Activated CD4-positive, CD25-positive, alpha-beta regulatory T cell treated with anti-CD3 and anti-CD28 coated beads, Interleukin-2, amount 50 U/mL, for 72 hours (primary cell): ENCODE results near the gene MED13.

Experiments used
- DNase-seq: peaks from one replicate; pipeline ENCODE4 v3.0.0; 2021

MED13 gene, protein sequence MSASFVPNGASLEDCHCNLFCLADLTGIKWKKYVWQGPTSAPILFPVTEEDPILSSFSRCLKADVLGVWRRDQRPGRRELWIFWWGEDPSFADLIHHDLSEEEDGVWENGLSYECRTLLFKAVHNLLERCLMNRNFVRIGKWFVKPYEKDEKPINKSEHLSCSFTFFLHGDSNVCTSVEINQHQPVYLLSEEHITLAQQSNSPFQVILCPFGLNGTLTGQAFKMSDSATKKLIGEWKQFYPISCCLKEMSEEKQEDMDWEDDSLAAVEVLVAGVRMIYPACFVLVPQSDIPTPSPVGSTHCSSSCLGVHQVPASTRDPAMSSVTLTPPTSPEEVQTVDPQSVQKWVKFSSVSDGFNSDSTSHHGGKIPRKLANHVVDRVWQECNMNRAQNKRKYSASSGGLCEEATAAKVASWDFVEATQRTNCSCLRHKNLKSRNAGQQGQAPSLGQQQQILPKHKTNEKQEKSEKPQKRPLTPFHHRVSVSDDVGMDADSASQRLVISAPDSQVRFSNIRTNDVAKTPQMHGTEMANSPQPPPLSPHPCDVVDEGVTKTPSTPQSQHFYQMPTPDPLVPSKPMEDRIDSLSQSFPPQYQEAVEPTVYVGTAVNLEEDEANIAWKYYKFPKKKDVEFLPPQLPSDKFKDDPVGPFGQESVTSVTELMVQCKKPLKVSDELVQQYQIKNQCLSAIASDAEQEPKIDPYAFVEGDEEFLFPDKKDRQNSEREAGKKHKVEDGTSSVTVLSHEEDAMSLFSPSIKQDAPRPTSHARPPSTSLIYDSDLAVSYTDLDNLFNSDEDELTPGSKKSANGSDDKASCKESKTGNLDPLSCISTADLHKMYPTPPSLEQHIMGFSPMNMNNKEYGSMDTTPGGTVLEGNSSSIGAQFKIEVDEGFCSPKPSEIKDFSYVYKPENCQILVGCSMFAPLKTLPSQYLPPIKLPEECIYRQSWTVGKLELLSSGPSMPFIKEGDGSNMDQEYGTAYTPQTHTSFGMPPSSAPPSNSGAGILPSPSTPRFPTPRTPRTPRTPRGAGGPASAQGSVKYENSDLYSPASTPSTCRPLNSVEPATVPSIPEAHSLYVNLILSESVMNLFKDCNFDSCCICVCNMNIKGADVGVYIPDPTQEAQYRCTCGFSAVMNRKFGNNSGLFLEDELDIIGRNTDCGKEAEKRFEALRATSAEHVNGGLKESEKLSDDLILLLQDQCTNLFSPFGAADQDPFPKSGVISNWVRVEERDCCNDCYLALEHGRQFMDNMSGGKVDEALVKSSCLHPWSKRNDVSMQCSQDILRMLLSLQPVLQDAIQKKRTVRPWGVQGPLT (N-terminal part only)

DNA sequence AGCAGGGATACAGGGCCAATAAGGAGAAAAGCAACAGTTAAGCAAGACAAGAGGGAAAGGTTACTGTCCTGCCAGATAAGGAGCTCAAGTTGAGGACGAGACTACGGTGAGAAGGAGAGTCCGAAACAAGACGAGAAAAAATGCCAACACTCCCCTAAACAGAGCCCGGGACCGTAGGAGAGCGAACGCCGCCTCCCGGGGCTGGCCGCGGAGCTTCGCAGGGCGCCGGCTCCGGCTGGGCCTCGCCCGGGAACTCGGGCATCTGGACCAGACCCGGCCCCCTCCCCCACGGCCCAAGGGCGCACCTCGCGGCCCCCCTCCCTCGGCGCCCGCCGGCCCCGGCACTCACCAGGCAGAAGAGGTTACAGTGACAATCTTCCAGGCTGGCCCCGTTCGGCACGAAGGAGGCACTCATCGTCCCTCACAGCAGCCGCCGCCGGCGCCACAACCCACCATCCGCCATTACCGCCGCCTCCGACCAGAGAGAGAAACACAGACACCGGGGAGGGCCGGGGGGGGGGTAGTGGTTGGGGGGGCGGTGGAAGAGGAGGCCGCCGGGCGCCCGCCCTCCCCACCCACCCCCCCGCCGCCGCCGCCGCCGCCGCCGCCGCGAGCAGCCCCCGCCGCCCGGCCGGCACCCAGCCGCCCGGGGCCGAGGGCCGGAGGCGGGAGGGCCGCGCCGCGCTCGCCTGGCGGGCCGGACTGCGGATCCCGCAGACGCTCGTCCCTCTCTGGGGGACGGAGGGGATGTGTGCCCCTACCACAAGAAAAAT, at the start of gene MED13:
Gene MED13, minus strand, starts transcription at position 488 of the 773 bp plus-strand sequence. Its CDS starts 73 bp downstream, at position 415.
- peak; percentile 66 for DNase-seq

DNA sequence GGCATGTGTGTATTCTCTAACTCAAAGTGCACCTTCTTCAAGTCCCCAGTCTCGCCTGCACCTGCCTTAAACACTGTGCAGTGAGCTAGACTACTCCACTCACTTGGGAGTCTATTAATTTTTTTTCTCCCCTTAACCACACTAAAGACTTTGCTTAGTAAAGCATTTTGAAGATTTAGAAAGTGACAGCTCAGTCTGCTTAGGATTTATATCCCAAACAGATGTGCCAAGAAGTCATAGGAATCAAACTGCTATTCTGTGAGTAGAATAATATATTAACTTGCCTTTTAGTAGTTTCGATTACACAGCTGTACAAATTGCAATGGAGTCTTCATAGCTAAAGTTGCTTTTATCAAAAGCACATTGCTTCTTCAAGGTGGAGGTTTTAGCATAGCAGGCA, 47.2 kb upstream of the MED13 start:
- DNase-seq = no peak

DNA sequence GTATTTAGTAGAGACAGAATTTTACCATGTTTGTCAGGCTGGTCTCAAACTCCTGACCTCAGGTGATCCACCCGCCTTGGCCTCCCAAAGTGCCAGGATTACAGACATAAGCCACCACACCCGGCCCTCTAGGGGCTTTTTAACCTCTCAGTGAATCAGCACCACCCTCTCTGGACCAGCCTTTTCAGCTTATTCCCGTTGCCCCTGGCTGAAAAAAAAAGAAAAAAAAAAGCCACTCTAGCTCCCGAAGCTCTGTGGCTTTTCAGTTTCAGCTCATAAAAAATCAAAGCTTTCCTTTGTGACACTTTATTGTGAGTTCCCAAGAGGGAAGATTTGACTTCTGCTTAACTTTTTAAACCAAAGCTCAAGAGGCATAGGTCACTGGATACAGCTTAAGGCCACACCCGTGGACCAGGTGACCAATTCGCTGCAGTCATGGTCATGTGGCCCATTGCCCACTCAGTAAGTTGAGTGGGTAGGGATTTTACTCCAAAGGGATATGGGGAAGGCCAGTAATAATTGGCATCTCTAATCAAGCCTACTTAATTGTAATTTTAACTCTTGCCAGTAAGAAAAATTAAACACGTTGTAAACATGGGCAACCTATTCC, 46.6 kb upstream of the MED13 start:
- no peak for DNase-seq

DNA sequence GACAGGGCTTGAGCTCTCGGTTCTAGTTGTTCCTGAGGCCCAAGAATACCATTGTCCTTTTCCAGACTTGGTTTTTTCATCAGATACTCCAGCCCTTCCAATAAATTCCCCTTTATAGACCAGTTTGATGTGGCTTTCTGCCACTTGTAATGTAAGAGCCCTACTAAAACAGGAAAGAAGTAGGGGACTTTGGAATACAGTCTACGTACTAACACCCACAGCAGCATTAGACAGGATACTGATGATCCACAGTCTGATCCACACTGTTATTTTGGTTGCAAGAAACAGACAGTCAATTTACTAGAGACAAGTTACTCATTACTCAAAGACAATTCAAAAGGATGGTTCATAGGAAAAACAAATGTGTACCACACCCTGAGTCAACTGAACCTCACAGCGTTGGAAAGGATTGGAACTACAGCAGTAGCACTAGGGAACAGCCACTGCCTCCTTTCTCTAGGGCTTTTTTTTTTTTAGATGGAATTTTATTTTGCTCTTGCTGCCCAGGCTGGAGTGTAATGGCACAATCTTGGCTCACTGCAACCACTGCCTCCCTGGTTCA, 45.9 kb upstream of the MED13 start:
- DNase-seq = no peak

DNA sequence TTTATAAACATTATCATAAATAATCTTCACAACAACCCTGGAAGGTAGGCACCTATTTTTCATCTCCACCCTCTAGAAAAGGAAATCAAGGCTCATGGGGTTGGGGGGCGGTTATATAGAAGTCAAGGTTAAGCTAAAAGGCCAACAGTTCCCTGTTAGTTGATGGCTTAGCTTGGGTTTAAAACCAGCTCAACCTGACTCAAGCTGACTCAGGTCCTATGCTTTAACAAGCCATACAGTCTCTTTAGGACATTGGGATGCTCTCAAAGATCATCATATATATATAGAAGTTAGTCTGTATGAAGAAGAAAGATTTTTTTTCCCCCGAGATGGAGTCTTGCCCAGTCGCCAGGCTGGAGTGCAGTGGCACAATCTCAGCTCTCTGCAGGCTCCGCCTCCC, 44.8 kb upstream of the MED13 start:
- no peak for DNase-seq

DNA sequence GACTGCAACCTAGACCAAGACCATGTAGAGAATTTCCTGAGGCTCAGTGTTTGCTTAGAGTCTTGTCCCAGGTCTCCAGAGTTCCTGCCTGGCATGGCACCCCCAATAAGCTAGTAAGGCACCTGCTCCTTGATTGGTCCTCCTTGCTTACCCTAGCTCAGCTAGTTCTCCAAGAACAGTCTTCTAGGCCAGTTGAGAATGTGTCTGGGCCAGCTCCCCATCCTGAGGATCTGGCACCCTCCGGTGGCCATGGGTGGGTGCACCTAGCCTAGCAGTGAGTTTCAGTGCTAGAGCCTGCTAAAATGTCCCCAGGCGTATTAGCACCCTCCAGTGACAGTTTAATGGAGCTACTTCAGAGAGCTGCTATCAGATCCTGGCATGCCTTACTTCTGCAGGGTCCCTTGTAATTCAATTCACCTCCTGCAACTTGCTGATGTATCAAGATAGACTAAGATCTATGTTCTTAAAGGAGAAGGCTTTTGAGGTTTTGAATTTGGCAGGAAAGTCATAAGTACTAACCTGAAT, 44.4 kb upstream of the MED13 start:
- peak; percentile 40 for DNase-seq

DNA sequence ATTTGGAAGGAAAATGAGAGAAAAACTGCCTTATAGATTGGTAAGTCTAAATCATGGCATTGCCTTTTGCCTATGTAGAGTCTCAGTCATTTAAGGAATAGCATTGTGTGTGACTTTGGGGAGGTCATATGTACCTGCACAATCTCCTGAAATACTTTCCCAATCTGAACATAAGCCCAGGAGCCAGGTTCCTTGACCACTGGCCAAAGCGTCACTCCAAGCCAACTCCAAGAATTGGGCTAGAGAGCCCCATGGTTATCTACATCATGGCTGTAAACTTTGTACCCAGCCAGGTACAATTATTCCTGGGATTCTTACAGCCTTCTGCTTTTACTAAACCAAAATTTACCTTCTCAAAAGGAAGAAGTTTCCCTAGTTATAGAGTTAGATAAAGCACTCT, 40.8 kb upstream of the MED13 start:
- DNase-seq = no peak

DNA sequence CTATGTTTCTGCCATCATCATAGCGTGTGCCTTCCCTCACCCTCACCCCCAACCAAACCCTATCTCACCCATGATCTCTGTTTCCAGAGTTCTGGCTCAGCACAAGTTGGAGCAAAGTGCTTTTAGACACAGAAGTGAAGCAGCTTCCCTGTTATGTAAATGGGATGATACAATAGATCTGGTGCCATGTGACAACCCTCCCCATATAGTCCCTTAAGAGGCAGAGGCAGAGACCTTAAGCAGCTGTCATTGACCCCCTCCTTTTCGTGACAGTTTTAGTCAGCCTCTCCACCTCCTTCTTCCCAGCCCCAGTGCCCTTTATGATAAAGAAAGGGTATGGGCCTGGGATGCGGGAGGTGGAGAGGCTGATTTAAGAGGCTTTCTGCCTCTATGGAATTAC, 40.3 kb upstream of the MED13 start:
- DNase-seq = no peak

DNA sequence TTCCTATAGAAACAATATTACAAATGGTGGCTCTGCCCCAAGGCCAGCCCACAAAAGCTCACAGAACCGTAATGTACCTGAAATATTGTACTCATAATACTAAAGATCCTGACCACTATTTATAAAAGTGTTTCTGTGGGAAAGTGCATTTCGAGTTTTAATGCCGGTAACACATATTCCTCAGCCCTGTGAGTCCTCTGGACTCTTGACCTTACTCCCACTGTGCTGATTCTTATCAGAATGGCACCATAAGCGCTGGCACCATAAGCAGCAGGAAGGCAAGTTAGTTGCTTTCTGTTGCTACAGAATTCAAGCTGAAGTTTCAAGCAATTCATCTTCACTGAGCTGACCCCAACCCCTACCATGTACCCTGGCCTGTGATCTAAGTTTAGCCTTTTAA, 36.4 kb upstream of the MED13 start:
- DNase-seq = no peak

DNA sequence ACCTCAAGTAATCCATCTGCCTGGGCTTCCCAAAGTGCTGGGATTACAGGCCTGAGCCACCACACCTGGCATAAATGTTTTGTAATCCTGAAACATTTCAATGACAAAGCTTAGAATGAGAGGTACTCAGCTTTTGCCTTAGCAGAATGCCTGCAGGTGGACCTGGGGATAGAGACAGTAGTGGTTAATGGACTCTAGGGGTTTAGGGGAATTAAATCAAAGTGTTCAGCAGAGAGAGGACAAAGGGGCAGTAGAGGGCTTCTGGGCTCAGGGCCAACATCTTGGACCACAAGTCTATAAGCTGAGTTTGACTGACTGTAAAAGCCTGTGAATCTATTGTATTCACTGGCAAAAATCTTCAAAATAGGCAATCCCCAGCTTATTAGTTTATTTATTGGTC, 36.0 kb upstream of the MED13 start:
- no peak for DNase-seq

DNA sequence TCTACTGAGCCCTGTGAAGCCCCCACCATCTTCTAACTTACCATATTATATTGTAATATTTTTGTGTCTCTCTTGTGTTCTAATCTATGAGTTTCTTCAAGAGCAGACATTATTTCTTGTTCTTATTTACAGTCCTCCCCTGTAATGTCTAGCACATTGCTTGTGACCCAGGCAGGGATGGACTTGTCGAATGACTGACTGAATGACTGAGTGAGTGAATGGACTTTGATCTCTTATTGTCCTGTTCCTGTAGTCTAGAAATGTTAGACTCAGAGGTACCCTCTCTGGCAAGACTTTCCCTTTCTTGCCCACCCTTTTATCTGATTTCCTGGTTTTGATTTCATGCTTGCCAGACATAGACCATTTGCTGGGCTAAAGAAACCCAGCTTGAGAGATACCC, 35.0 kb upstream of the MED13 start:
- no peak for DNase-seq

DNA sequence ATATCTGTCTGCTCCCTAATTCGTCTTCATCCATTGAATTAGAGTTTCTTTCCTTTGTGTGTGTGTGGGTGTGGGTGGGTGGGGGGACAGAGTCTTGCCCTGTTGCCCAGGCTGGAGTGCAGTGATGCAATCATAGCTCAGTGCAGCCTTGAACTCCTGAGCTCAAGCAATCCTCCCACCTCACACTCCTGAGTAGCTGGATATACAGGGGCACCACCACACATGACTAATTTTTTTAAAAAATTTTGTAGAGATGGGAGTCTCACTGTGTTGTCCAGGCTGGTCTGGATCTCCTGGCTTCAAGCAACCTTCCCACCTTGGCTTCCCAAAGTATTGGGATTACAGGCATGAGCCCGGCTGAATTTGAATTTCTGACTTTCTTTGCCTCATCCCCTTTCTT, 34.5 kb upstream of the MED13 start:
- no peak for DNase-seq

DNA sequence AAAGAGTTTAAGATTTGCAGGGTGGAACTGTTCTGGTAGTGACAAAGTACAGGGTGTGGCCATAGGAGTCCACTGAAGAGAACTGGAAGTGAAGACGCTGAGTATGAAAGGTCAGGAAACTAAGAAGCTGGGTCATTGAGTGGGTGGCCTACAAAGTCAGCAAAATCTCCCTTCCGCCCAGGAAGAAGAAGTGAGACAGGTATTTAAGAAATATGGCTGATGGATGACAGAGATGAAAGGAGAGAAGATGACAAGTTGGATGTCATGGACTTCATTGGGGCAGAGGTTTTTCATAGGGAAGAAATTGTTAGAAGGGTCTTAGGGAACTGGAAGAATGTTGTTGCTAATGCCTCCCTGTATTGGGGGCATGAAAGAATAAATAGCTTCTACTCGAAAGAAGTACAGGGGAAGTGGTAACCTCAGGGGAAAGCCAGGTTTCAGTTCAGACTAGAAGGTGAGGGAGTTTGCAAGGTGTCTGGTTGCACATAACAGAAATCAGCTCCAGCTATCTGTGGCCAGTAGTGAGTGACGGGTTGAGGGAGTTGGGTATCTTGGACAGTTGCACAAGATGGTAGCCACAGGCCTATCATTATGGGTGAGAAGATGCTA, 33.6 kb upstream of the MED13 start:
- DNase-seq = no peak

DNA sequence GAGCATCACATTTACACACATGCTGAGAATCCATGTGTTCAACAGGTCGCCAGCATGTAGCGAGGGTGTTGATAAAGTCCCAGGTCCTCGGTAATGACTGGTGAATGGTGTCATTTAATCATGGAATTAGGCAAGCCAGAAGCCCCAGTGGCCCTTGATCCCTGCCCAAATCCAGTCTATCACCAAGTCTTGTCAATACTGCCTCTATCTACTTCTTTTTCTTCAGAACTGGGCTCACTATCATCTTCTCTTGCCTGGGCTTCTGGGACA, 31.3 kb upstream of the MED13 start:
- DNase-seq = no peak

DNA sequence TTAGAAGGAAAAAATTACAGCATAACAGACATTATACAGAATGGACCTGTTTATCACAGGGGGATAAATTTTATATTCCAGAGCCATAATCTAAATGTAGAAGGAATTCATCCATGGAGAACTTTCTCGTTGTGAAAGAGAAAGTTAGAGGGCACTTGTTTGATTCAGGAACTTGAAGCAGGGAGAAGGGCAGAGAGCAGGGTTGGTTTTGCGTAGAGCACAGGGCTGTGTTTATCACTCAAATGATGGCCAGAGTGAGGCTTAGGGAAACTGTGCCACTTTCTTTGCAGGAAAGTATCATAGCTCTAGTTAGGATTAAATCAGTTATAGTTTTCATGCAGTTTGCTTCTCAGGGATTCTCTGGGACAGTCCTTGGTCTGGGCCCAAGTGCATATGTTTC, 29.1 kb upstream of the MED13 start:
- DNase-seq = no peak

DNA sequence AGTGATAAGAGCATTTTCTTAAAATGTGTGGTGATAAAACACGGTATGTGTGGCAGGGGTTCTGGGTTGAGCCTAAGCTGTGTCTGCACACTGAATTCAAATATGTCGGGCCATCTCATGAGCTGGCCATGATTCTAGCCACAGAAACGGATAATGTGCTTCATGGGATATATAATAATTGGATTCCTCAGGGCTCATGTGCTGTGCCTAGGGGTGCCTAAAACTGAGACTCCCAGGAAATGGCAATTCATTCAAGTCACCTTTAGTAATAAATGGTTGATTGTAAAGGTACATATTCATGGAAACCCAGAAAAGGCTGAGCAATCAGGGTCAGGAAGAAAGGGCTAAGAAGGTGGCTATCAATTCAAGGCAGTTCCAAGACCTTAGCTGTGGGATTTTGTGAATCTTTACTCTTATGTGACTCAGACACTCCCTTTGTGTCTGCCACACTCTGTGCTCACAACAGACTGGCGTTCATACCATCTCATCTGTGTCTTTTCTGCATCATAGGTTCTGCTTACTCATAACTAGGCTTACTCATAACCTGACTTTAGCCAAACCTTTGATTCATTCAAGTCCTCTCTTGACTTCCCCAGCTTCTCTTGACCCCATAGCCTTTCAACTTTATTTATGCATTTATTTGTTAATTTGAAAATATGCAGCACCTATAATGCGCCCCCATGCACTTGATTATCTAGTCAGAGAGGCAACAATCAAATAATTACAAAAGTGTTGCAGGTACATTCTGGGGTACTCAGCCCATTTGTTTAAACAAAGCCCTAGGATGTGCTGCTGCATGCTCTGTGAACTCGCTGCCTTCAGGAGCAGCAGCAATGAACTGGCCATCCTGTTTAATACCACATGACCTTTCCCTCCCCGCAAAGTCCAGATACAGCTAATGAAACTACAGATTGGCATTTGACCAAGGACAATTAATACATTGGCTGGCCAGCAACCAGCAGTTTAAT, 28.4 kb upstream of the MED13 start:
- no peak for DNase-seq

DNA sequence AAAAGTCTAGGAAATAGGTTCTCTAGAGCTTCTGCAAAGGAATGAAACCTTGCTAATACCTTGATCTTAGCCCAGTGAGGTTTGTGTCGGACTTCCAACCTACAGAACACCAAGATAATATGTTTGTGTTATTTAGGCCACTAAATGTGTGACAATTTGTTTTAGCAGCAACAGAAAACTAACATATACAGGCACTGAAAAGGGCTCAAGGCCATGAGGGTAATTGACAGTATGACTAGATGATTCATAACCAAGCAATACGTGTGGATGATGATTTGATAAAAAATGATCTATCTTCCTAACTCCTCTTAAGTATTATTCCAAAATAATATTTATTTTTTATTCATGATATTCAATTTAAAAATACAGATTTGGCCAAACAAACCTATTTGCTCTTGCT, 27.7 kb upstream of the MED13 start:
- no peak for DNase-seq

DNA sequence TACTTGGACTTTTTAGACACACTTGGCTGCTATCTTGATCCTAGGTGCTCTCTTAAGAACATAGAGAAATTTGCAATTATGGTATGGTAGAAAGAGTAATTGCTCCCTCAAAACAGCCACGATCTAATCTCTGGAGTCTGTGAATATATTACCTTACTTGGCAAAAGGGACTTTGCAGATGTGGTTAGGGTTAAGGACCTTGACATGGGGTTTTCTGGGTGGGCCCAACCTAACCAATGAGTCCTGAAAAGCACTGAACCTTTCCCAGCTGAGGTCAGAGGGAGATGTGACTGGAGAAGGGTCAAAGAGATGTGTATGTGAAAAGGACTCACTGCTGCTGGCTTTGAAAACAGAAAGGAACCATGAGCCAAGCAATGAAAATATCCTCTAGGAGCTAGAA, 26.7 kb upstream of the MED13 start:
- no peak for DNase-seq

DNA sequence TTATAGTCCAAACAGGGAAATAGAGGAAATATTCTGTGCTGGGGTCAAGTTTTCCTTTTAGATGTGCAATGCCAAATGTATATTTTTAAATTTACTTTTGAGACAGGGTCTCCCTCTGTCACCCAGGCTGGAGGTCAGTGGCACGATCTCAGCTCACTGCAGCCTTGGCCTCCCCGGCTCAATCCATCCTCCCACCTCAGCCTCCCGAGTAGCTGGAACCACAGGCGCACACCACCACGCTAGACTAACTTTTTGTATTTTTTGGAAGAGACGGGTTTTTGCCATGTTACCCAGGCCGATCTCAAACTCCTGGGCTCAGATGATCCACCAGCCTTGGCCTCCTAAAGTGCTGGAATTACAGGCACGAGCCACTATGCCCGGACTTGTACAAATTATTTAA, 25.8 kb upstream of the MED13 start:
- DNase-seq = no peak
